ENCODE measurements around the gene LMBRD1.

DNA sequence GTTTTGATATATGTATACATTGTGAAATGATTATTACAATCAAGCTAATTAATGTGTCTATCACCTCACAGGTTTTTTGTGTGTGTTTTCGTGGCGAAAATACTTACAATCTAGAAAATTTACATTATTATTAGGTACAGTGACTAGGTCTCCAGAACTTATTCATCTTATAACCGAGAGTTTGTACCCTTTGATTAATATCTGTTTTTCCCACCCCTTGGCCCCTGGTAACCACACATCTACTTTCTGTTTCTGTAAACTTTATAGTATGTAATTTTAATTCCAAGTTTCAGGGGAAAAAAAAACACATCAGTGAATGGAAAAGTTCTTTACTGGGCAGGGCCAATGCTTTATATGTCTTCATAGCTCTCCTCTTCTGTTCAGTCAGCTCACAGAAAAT, 131.4 kb downstream of the LMBRD1 start:
- TF ChIP-seq CTCF (IDR thresholded peaks at IDR 0.05; ENCODE audit: poor library complexity) (no peak), EZH2 (IDR thresholded peaks at IDR 0.05; ENCODE audit: borderline replicate concordance) (no peak), EZH2phosphoT487 (IDR thresholded peaks at IDR 0.05; ENCODE audit: low read depth, severe bottlenecking, unreplicated experiment) (no peak)

Data from hepatocyte (in vitro differentiated cells).